ENCODE data around the gene DPYSL3. TPM values are rescaled to one million over a fixed set of nuclear protein-coding genes. Genes with fewer than 3 reads are reported as not detected.

The DPYSL3 gene
- total RNA-seq, 1 donor from 2014 or later: 0.20 TPM

- intact Hi-C loops (cut with micrococcal nuclease): no loop called here
Measured at GRCh38 chr5:147441191-147441695, 68.6 kb downstream of the DPYSL3 start.

GRCh38 chr5:147439254-147439653, 70.6 kb downstream of the DPYSL3 start:
- intact Hi-C loops (cut with micrococcal nuclease): no loop called here

GRCh38 chr5:147437161-147437596, 72.7 kb downstream of the DPYSL3 start:
- intact Hi-C loops (cut with micrococcal nuclease): no loop called here

- intact Hi-C loops (cut with micrococcal nuclease): no loop called here
Measured at GRCh38 chr5:147436596-147436995, 73.3 kb downstream of the DPYSL3 start.

GRCh38 chr5:147434049-147434448, 75.8 kb downstream of the DPYSL3 start:
- intact Hi-C loops (cut with micrococcal nuclease): no loop called here

- intact Hi-C loops (cut with micrococcal nuclease): no loop called here
Measured at GRCh38 chr5:147432323-147432722, 77.5 kb downstream of the DPYSL3 start.

GRCh38 chr5:147431586-147431985, 78.3 kb downstream of the DPYSL3 start:
- intact Hi-C loops (cut with micrococcal nuclease): no loop called here

- intact Hi-C loops (cut with micrococcal nuclease): no loop called here
Measured at GRCh38 chr5:147430628-147431027, 79.2 kb downstream of the DPYSL3 start.

- intact Hi-C loops (cut with micrococcal nuclease): no loop called here
Measured at GRCh38 chr5:147427521-147428401, 82.1 kb downstream of the DPYSL3 start.

GRCh38 chr5:147426640-147427327, 83.1 kb downstream of the DPYSL3 start:
- intact Hi-C loops (cut with micrococcal nuclease): no loop called here

- intact Hi-C loops (cut with micrococcal nuclease): no loop called here
Measured at GRCh38 chr5:147418613-147419012, 91.3 kb downstream of the DPYSL3 start.

- intact Hi-C loops (cut with micrococcal nuclease): no loop called here
Measured at GRCh38 chr5:147417135-147417813, 92.6 kb downstream of the DPYSL3 start.

- intact Hi-C loops (cut with micrococcal nuclease): no loop called here
Measured at GRCh38 chr5:147415651-147416050, 94.2 kb downstream of the DPYSL3 start.

GRCh38 chr5:147413266-147413665, 96.6 kb downstream of the DPYSL3 start:
- intact Hi-C loops (cut with micrococcal nuclease): no loop called here

GRCh38 chr5:147412561-147412960, 97.3 kb downstream of the DPYSL3 start:
- intact Hi-C loops (cut with micrococcal nuclease): no loop called here

- intact Hi-C loops (cut with micrococcal nuclease): no loop called here
Measured at GRCh38 chr5:147411359-147412319, 98.2 kb downstream of the DPYSL3 start.

GRCh38 chr5:147410496-147411358, 99.1 kb downstream of the DPYSL3 start:
- intact Hi-C loops (cut with micrococcal nuclease): no loop called here

GRCh38 chr5:147408980-147409379, 100.9 kb downstream of the DPYSL3 start:
- intact Hi-C loops (cut with micrococcal nuclease): no loop called here

GRCh38 chr5:147407094-147407681, 102.7 kb downstream of the DPYSL3 start:
- intact Hi-C loops (cut with micrococcal nuclease): no loop called here

Data from T-helper 1 cell treated with Interleukin-12 subunit alpha and Interleukin-12 subunit beta and Interleukin-4 antibody, amounts not matched to agents 30 ng/mL and 1 ng/mL, for 36 hours (primary cell).